IMR-90 (cell line): ENCODE measurements around the gene TXNRD1. TPM values are rescaled to one million over a fixed set of nuclear protein-coding genes. Genes with fewer than 3 reads are reported as not detected.

Source experiments
- ATAC-seq: fragments of 200-7000 bp; cut with Tn5 transposase; 2 replicates; pipeline ENCODE4 v1.9.1; 2020; ENCODE audit warnings: low read depth, mild to moderate bottlenecking, moderate library complexity
- BruUV-seq: library from RNA; stranded (reverse); fragments of 400-500 nt; replicated peaks from 2 replicates; lab custom pipeline; 2021; lab: Mats Ljungman, UMichigan
- CTCF ChIA-PET: fragments of 300-600 bp; formaldehyde crosslinking; extraction: SDS; loops from one replicate; lab custom pipeline; 2021; ENCODE audit warnings: antibody characterized with exemption; lab: Yijun Ruan, JAX
- POLR2A ChIA-PET: fragments of 300-600 bp; sonication (Branson Sonifier 250); formaldehyde crosslinking; loops from one replicate; lab custom pipeline; 2022; ENCODE audit warnings: antibody characterized with exemption; ENCODE audit not compliant: unreplicated experiment; lab: Charles Lee
- DNase-seq: peaks from one replicate; pipeline ENCODE4 v3.0.0; 2013
- H2AFZ ChIP-seq: replicated peaks from 2 replicates; pipeline ENCODE3; 2013; ENCODE audit warnings: low read length, mild to moderate bottlenecking; ENCODE audit not compliant: poor library complexity
- H2AK5ac ChIP-seq: 2 replicates; pipeline ENCODE4 v1.6.1; 2013; ENCODE audit warnings: low read depth, low read length, inconsistent platforms
- H2AK9ac ChIP-seq: replicated peaks from 2 replicates; pipeline ENCODE3; 2013; ENCODE audit warnings: mild to moderate bottlenecking, low read depth, low read length, moderate library complexity; ENCODE audit not compliant: poor library complexity
- H2BK120ac ChIP-seq: 2 replicates; pipeline ENCODE4 v1.6.1; 2013; ENCODE audit warnings: low read depth, low read length, inconsistent platforms
- H2BK15ac ChIP-seq: 3 replicates; pipeline ENCODE4 v1.6.1; 2013; ENCODE audit warnings: low read depth, low read length, inconsistent platforms
- H2BK20ac ChIP-seq: 2 replicates; pipeline ENCODE4 v1.6.1; 2013; ENCODE audit warnings: low read depth, mild to moderate bottlenecking, inconsistent platforms, low read length, moderate library complexity
- H2BK5ac ChIP-seq: 2 replicates; pipeline ENCODE4 v1.6.1; 2013; ENCODE audit warnings: mild to moderate bottlenecking, low read depth, low read length, inconsistent platforms; ENCODE audit not compliant: poor library complexity, severe bottlenecking
- H3K14ac ChIP-seq: replicated peaks from 2 replicates; pipeline ENCODE4 v1.6.1; 2013; ENCODE audit warnings: low read depth, low read length, inconsistent platforms
- H3K18ac ChIP-seq: 2 replicates; pipeline ENCODE4 v1.6.1; 2013; ENCODE audit warnings: low read depth, low read length, control low read depth
- H3K23ac ChIP-seq: 2 replicates; pipeline ENCODE4 v1.6.1; 2013; ENCODE audit warnings: low read depth, low read length, inconsistent platforms
- H3K27ac ChIP-seq: 2 replicates; pipeline ENCODE4 v1.5.1; 2013; ENCODE audit warnings: mild to moderate bottlenecking, control low read depth, low read length; ENCODE audit not compliant: insufficient read depth
- H3K27me3 ChIP-seq: 2 replicates; pipeline ENCODE4 v1.6.1; 2013; ENCODE audit warnings: low read length; ENCODE audit not compliant: control insufficient read depth, insufficient read depth
- H3K36me3 ChIP-seq: 2 replicates; pipeline ENCODE4 v1.6.1; 2013; ENCODE audit warnings: low read length, mixed read lengths; ENCODE audit not compliant: control insufficient read depth, insufficient read depth
- H3K4ac ChIP-seq: 2 replicates; pipeline ENCODE4 v1.6.1; 2013; ENCODE audit warnings: low read depth, low read length, inconsistent platforms
- H3K4me1 ChIP-seq: 2 replicates; pipeline ENCODE4 v1.6.1; 2013; ENCODE audit warnings: low read length, mixed read lengths; ENCODE audit not compliant: control insufficient read depth, insufficient read depth
- H3K4me2 ChIP-seq: 2 replicates; pipeline ENCODE4 v1.6.1; 2013; ENCODE audit warnings: low read depth, mild to moderate bottlenecking, control low read depth, low read length, moderate library complexity
- H3K4me3 ChIP-seq: 2 replicates; pipeline ENCODE4 v1.5.1; 2013; ENCODE audit warnings: low read depth, mild to moderate bottlenecking, control low read depth, low read length, moderate library complexity; ENCODE audit not compliant: insufficient read depth
- H3K56ac ChIP-seq: 2 replicates; pipeline ENCODE4 v1.6.1; 2013; ENCODE audit warnings: low read length, inconsistent platforms; ENCODE audit not compliant: insufficient read depth; ENCODE audit errors: extremely low read depth
- H3K79me1 ChIP-seq, 2 experiments: 2 replicates each; pipeline ENCODE4 v1.6.1; 2013; ENCODE audit warnings: low read length in 2 of 2, inconsistent platforms in 1 of 2, low read depth in 1 of 2
- H3K9ac ChIP-seq: 2 replicates; pipeline ENCODE4 v1.6.1; 2013; ENCODE audit warnings: low read depth, low read length, control low read depth
- H3K9me1 ChIP-seq: 2 replicates; pipeline ENCODE4 v1.6.1; 2013; ENCODE audit warnings: low read length, inconsistent platforms; ENCODE audit not compliant: insufficient read depth
- H3K9me3 ChIP-seq: 2 replicates; pipeline ENCODE4 v1.6.1; 2013; ENCODE audit warnings: low read length; ENCODE audit not compliant: control insufficient read depth, insufficient read depth
- H4K20me1 ChIP-seq: 2 replicates; pipeline ENCODE4 v1.6.1; 2013; ENCODE audit warnings: low read length, inconsistent platforms; ENCODE audit not compliant: insufficient read depth
- H4K5ac ChIP-seq: 2 replicates; pipeline ENCODE4 v1.6.1; 2013; ENCODE audit warnings: mild to moderate bottlenecking, low read depth, low read length, control low read depth
- H4K8ac ChIP-seq, 2 experiments: 2 replicates each; pipeline ENCODE4 v1.6.1; 2013; ENCODE audit warnings: low read depth in 2 of 2, low read length in 2 of 2, control low read depth in 1 of 2, inconsistent platforms in 1 of 2
- H4K91ac ChIP-seq: 2 replicates; pipeline ENCODE4 v1.6.1; 2013; ENCODE audit warnings: low read depth, low read length, inconsistent platforms; ENCODE audit not compliant: insufficient read depth
- BHLHE40 ChIP-seq: fragments of 150-350 bp; IDR thresholded peaks from 2 replicates; pipeline ENCODE4 v1.6.1; 2016; ENCODE audit warnings: mild to moderate bottlenecking, low read depth, low read length
- CEBPB ChIP-seq: IDR thresholded peaks from 2 replicates; pipeline ENCODE4 v1.6.1; 2012; ENCODE audit warnings: low read depth, low read length, improper control_type of control experiment
- CHD1 ChIP-seq: IDR thresholded peaks from 2 replicates; pipeline ENCODE4 v1.6.1; 2012; ENCODE audit warnings: low read depth, low read length, improper control_type of control experiment
- ELK1 ChIP-seq: fragments of 150-350 bp; IDR thresholded peaks from 2 replicates; pipeline ENCODE4 v1.6.1; 2016; ENCODE audit warnings: low read depth, mild to moderate bottlenecking, low read length, moderate library complexity, borderline replicate concordance
- FOS ChIP-seq: fragments of 150-350 bp; IDR thresholded peaks from 2 replicates; pipeline ENCODE4 v1.6.1; 2016; ENCODE audit warnings: low read depth, low read length
- MAZ ChIP-seq: IDR thresholded peaks from 2 replicates; pipeline ENCODE4 v1.6.1; 2012; ENCODE audit warnings: low read depth, mild to moderate bottlenecking, low read length, improper control_type of control experiment, moderate library complexity, borderline replicate concordance
- MXI1 ChIP-seq: IDR thresholded peaks from 2 replicates; pipeline ENCODE4 v1.6.1; 2012; ENCODE audit warnings: low read depth, mild to moderate bottlenecking, low read length, moderate library complexity, borderline replicate concordance
- NFE2L2 ChIP-seq: fragments of 150-350 bp; IDR thresholded peaks from 2 replicates; pipeline ENCODE4 v1.6.1; 2016; ENCODE audit warnings: low read depth, mild to moderate bottlenecking, low read length
- POLR2A ChIP-seq: IDR thresholded peaks from 2 replicates; pipeline ENCODE4 v1.6.1; 2012; ENCODE audit warnings: mild to moderate bottlenecking, low read depth, low read length
- RAD21 ChIP-seq: IDR thresholded peaks from 2 replicates; pipeline ENCODE4 v1.6.1; 2012; ENCODE audit warnings: low read length, improper control_type of control experiment
- RCOR1 ChIP-seq: IDR thresholded peaks from 2 replicates; pipeline ENCODE4 v1.6.1; 2012; ENCODE audit warnings: mild to moderate bottlenecking, low read length, improper control_type of control experiment; ENCODE audit not compliant: insufficient replicate concordance
- RFX5 ChIP-seq: IDR thresholded peaks from 2 replicates; pipeline ENCODE4 v1.8.0; 2012; ENCODE audit warnings: low read depth, mild to moderate bottlenecking, low read length, moderate library complexity
- WGBS, 2 experiments: methylation state at CpG; one replicate each; pipeline versions ENCODE4 v1.1.5 to v1.1.7; 2013; ENCODE audit warnings: missing lambda C conversion rate in 2 of 2; ENCODE audit not compliant: insufficient read length in 1 of 2; ENCODE audit errors: extremely low coverage in 2 of 2; 5-methylcytosine and 5-hydroxymethylcytosine counted together
- dilution Hi-C: fragments of 300-500 bp; cut with HindIII; formaldehyde crosslinking; loops from one replicate; pipeline ENCODE4 v1.14.3; 2018; ENCODE audit warnings: low sequenced_read_pairs; ENCODE audit not compliant: unreplicated experiment
- in situ Hi-C: fragments of 300-500 bp; cut with MboI; formaldehyde crosslinking; loops from 3 replicates; pipeline ENCODE4 v1.14.3; 2019; ENCODE audit warnings: low sequenced_read_pairs, inconsistent platforms, mixed read lengths
- intact Hi-C: fragments of 100-400 bp; cut with micrococcal nuclease; formaldehyde crosslinking; loops from 2 replicates; pipeline ENCODE4 v1.10.0; 2022
- polyA plus RNA-seq, 3 experiments: library from polyadenylated mRNA; depleted of rRNA; stranded (reverse); fragments of >200 nt; gene quantifications; 2 replicates each; pipeline ENCODE4 v1.2.3, GENCODE V29; 2012; ENCODE audit warnings: low replicate concordance in 1 of 3
- total RNA-seq: library from RNA; depleted of rRNA; stranded (reverse); fragments of >200 nt; gene quantifications from 2 replicates; pipeline ENCODE4 v1.2.3, GENCODE V29; 2012
- TF ChIP-seq, protein P1 (sequence below): fragments of 150-350 bp; IDR thresholded peaks from 2 replicates; pipeline ENCODE4 v1.6.1; 2017; ENCODE audit warnings: mild to moderate bottlenecking, antibody characterized with exemption, low read length, low read depth
- TF ChIP-seq, protein P2 (sequence below): conservative IDR thresholded peaks from 2 replicates; pipeline ENCODE4 v1.5.1; 2012; ENCODE audit warnings: mild to moderate bottlenecking, low read depth, low read length, improper control_type of control experiment

TXNRD1 gene
- total and polyA plus RNA-seq, 2 of the 4 experiments (the other 2 are of a cell fraction): 379 to 582 TPM

GRCh38 chr12:104351057-104351983, 135.7 kb downstream of the TXNRD1 start:
- dilution Hi-C loops: no loop called here
- WGBS, 2 experiments: 100% methylated on average over 1 of the region's 4 CpGs; no CpG with 5 or more reads in 1 of the 2 experiments
- Histone ChIP-seq H2BK120ac (no peak overlapping the region), H3K27ac (no peak overlapping the region), H4K91ac (no peak overlapping the region), H3K56ac (no peak overlapping the region), H3K23ac (no peak overlapping the region), H2BK5ac (no peak overlapping the region), H3K36me3 (peaks cover 52% of the 10 kb centered on the region), H3K18ac (no peak overlapping the region), H3K4me3 (no peak overlapping the region), H2AK5ac (no peak overlapping the region), H3K4ac (no peak overlapping the region), H3K9me1 (peaks cover 17% of the 10 kb centered on the region), H4K5ac (no peak overlapping the region), H2BK15ac (no peak overlapping the region), H3K79me1 (peaks cover 35 to 69% of the 10 kb centered on the region in 2 experiments), H3K27me3 (no peaks in the 10 kb centered on the region), H2BK20ac (no peak overlapping the region), H3K14ac (no peak overlapping the region), H2AK9ac (no peak overlapping the region), H3K9me3 (no peaks in the 10 kb centered on the region), H2AFZ (no peak overlapping the region), H4K20me1 (peaks cover 77% of the 10 kb centered on the region), H3K4me1 (peaks cover 10% of the 10 kb centered on the region), H4K8ac (no peak overlapping the region), H3K4me2 (no peak overlapping the region), H3K9ac (no peak overlapping the region)
- ChIA-PET POLR2A (interaction anchor here (0.6 kb wide), 1 partner anchor 19 kb away, joined by 4 read pairs; no protein-coding TSS in a partner anchor), CTCF (interaction anchor here (0.6 kb wide), 2 partner anchors 54 to 171 kb away, joined by 4 read pairs; no protein-coding TSS in a partner anchor)
- in situ Hi-C loops: no loop called here
- DNase-seq (no peak), ATAC-seq (no peak)
- intact Hi-C loops: no loop called here
- no TSS peak for BruUV-seq
- TF ChIP-seq, protein P1, sequence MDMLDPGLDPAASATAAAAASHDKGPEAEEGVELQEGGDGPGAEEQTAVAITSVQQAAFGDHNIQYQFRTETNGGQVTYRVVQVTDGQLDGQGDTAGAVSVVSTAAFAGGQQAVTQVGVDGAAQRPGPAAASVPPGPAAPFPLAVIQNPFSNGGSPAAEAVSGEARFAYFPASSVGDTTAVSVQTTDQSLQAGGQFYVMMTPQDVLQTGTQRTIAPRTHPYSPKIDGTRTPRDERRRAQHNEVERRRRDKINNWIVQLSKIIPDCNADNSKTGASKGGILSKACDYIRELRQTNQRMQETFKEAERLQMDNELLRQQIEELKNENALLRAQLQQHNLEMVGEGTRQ: no peak
- TF ChIP-seq POLR2A: no peak
- TF ChIP-seq MXI1: no peak
- no peak for TF ChIP-seq CEBPB
- no peak for TF ChIP-seq RAD21
- TF ChIP-seq, protein P2, sequence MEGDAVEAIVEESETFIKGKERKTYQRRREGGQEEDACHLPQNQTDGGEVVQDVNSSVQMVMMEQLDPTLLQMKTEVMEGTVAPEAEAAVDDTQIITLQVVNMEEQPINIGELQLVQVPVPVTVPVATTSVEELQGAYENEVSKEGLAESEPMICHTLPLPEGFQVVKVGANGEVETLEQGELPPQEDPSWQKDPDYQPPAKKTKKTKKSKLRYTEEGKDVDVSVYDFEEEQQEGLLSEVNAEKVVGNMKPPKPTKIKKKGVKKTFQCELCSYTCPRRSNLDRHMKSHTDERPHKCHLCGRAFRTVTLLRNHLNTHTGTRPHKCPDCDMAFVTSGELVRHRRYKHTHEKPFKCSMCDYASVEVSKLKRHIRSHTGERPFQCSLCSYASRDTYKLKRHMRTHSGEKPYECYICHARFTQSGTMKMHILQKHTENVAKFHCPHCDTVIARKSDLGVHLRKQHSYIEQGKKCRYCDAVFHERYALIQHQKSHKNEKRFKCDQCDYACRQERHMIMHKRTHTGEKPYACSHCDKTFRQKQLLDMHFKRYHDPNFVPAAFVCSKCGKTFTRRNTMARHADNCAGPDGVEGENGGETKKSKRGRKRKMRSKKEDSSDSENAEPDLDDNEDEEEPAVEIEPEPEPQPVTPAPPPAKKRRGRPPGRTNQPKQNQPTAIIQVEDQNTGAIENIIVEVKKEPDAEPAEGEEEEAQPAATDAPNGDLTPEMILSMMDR: no peak
- no peak for TF ChIP-seq MAZ
- TF ChIP-seq NFE2L2: no peak
- TF ChIP-seq RCOR1: no peak
- no peak for TF ChIP-seq RFX5
- TF ChIP-seq CHD1: no peak
- TF ChIP-seq FOS: no peak
- TF ChIP-seq ELK1: no peak
- no peak for TF ChIP-seq BHLHE40
